ENCODE measurements around the gene ZC3H4. TPM values are rescaled to one million over a fixed set of nuclear protein-coding genes. Genes with fewer than 3 reads are reported as not detected.
"Not testable (repeated sequence)": the region's sequence is repeated elsewhere in the genome, so short reads cannot be mapped to it uniquely, and the experiment has no call there.

Gene ZC3H4
- total RNA-seq, 1 donor from 2014 or later: 68.7 TPM

DNA sequence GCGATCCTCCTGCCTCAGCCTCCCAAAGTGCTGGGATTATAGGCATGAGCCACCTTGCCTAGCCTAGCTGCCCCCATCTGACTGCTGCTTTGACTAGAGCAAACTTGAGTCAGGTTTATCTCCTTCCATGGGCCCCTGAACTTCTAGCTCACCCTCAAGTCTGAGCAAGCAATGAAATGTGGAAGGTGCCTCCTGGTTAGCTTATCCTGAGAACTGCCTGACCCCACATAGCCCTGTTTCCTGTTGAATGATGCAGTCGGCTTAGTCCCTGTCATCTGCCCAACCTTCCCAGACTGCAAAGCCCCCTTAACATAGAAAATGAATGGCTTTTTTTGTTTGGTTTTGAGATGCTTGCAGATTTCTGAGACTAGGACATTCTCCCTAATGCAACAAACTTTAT, 56.2 kb downstream of the ZC3H4 start:
- no peaks in the 10 kb centered on the region for H3K36me3 Mint-ChIP-seq
- H3K9me3 Mint-ChIP-seq: no peaks in the 10 kb centered on the region
- DNase-seq (ENCODE audit: low spot score in 2 of 2, unreplicated experiment in 2 of 2): no peak
- peak overlapping the region; percentile 43 for H3K27ac Mint-ChIP-seq
- no peaks in the 10 kb centered on the region for H3K27me3 Mint-ChIP-seq (ENCODE audit: low read depth)
- peaks cover 25% of the 10 kb centered on the region for H3K4me1 Mint-ChIP-seq
- TF ChIP-seq, protein P1, sequence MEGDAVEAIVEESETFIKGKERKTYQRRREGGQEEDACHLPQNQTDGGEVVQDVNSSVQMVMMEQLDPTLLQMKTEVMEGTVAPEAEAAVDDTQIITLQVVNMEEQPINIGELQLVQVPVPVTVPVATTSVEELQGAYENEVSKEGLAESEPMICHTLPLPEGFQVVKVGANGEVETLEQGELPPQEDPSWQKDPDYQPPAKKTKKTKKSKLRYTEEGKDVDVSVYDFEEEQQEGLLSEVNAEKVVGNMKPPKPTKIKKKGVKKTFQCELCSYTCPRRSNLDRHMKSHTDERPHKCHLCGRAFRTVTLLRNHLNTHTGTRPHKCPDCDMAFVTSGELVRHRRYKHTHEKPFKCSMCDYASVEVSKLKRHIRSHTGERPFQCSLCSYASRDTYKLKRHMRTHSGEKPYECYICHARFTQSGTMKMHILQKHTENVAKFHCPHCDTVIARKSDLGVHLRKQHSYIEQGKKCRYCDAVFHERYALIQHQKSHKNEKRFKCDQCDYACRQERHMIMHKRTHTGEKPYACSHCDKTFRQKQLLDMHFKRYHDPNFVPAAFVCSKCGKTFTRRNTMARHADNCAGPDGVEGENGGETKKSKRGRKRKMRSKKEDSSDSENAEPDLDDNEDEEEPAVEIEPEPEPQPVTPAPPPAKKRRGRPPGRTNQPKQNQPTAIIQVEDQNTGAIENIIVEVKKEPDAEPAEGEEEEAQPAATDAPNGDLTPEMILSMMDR (IDR thresholded peaks at IDR 0.05; ENCODE audit: unreplicated experiment): no peak
- H3K4me3 Mint-ChIP-seq: no peak overlapping the region

DNA sequence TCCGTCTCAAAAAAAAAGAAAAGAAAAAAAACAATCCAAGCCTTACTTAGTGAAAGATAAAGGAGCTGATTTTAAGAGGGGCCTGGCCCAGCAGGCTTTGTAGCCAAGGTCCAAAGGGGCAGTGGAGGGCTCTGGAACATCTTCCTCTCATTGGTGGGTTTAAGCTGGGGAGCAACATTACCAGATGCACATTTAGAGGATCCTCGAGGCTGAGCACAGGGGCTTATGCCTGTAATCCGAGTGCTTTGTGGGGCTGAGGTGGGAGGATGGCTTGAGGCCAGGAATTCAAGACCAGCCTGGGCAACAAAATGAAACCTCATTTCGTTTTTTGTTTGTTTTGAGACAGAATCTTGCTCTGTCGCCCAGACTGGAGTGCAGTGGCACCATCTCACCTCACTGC, 57.2 kb downstream of the ZC3H4 start:
- no peaks in the 10 kb centered on the region for H3K27me3 Mint-ChIP-seq (ENCODE audit: low read depth)
- H3K9me3 Mint-ChIP-seq: no peaks in the 10 kb centered on the region
- peaks cover 26% of the 10 kb centered on the region for H3K4me1 Mint-ChIP-seq
- no peaks in the 10 kb centered on the region for H3K36me3 Mint-ChIP-seq
- H3K27ac Mint-ChIP-seq: peak overlapping the region; percentile 75
- TF ChIP-seq, protein P1 (IDR thresholded peaks at IDR 0.05; ENCODE audit: unreplicated experiment): no peak
- DNase-seq (ENCODE audit: low spot score in 2 of 2, unreplicated experiment in 2 of 2): no peak
- no peak overlapping the region for H3K4me3 Mint-ChIP-seq

DNA sequence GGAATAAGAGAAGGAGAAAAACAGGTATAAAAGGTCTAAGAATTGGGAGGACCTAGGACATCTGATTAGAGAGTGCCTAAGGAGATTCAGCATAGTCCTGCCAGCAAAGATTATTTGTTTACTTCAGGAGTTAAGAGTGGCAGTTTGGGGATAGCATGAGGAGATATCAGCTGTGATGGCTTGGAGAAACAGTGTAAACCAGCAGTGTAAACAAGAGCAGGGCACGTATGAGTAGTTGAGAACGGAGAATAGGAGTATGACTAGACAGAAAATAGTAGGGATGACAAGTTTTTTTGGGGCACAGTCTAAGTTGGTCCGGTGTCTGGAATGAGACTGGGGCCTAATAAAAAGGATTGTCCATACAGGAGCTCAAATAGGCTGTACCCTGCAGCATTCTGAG, 63.0 kb downstream of the ZC3H4 start:
- H3K27me3 Mint-ChIP-seq (ENCODE audit: low read depth); H3K36me3 Mint-ChIP-seq; H3K9me3 Mint-ChIP-seq; DNase-seq (ENCODE audit: low spot score in 2 of 2, unreplicated experiment in 2 of 2); H3K4me3 Mint-ChIP-seq: not testable (repeated sequence)
- Mint-ChIP-seq H3K4me1 (peaks cover 29% of the 10 kb centered on the region), H3K27ac (peak overlapping the region; percentile 70)

DNA sequence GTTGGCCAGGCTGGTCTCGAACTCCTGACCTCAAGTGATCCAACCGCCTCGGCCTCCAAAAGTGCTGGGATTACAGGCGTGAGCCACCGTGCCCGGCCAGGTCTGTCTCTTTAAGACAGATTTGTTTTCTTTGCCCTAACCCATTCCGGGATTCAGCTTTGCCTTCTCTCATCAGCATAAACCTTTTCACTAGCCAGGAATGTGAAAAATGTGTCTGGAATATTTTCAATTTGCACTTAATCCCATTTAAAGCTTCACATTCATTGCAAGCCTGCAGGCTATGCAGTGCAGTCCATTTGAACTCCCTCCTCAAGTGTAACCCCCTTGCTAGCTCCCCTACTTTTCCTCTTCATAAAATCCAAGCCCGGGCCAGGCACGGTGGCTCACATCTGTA, 64.3 kb downstream of the ZC3H4 start:
- peak overlapping the region; percentile 86 for H3K4me3 Mint-ChIP-seq
- no peaks in the 10 kb centered on the region for H3K9me3 Mint-ChIP-seq
- H3K4me1 Mint-ChIP-seq: peaks cover 29% of the 10 kb centered on the region
- H3K27ac Mint-ChIP-seq: peak overlapping the region; percentile 98
- peaks cover 4% of the 10 kb centered on the region for H3K36me3 Mint-ChIP-seq
- no peak for DNase-seq (ENCODE audit: low spot score in 2 of 2, unreplicated experiment in 2 of 2)
- TF ChIP-seq, protein P1 (IDR thresholded peaks at IDR 0.05; ENCODE audit: unreplicated experiment): no peak
- no peaks in the 10 kb centered on the region for H3K27me3 Mint-ChIP-seq (ENCODE audit: low read depth)

DNA sequence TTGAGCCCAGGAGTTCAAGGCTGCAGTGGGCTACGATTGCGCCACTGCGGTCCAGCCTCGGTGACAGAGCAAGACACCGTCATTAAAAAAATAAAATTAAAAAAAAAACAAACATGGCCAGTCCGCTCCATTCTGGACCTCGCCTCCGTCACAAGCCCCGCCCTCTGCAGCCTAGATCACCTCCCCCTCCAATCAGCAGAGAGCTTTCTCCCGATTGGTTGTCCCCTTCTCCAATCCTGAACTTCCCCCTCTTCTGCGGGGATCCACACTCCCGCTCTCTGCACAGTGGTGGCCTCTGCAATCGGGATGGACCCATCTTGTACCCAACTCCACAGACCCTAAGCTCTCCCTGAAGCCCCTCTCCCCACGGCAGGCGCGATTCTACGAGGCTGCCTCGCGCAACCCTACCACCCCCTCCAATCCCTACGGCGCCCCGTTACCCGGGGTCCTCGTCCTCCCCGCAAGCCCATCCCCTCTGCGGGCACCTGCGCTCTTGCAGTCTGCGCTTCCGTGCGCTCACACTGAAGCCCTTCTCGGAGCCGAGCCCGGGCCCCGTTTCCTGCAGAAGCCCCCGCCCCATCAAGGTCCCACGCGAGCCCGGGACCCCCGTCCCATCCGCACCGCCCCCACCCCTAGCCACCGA, 65.7 kb downstream of the ZC3H4 start:
- Mint-ChIP-seq H3K4me3 (peak overlapping the region; percentile 94), H3K9me3 (no peaks in the 10 kb centered on the region), H3K4me1 (peaks cover 29% of the 10 kb centered on the region), H3K27ac (peak overlapping the region; percentile 94), H3K27me3 (ENCODE audit: low read depth) (no peaks in the 10 kb centered on the region), H3K36me3 (peaks cover 4% of the 10 kb centered on the region)
- TF ChIP-seq, protein P1 (IDR thresholded peaks at IDR 0.05; ENCODE audit: unreplicated experiment): no peak
- DNase-seq (ENCODE audit: low spot score in 2 of 2, unreplicated experiment in 2 of 2): peak; percentile 66 to 81

DNA sequence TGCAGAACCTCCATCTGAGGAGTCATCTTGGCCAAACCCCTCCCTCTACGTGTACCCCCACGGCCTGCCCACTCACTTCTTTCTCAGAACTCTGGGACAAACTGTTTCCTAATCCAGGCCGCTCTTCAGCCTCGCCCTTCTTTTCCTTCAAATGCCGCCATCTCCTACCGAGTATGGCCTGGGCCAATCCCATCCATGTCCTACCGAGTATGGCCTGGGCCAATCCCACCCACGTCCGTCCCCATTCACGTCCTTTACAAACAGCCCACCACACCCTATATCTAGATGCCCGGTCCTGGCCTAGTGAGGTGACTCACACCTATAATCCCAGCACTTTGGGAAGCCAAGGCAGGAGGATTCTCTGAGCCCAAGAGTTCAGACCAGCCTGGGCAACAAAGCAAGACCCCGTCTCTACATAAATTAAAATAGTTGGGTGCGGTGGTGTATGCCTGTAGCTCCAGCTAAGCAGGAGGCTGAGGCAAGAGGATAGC, 66.3 kb downstream of the ZC3H4 start:
- H3K27ac Mint-ChIP-seq: peak overlapping the region; percentile 94
- peaks cover 29% of the 10 kb centered on the region for H3K4me1 Mint-ChIP-seq
- H3K36me3 Mint-ChIP-seq: peaks cover 4% of the 10 kb centered on the region
- H3K9me3 Mint-ChIP-seq: no peaks in the 10 kb centered on the region
- TF ChIP-seq, protein P1 (IDR thresholded peaks at IDR 0.05; ENCODE audit: unreplicated experiment): no peak
- DNase-seq (ENCODE audit: low spot score in 2 of 2, unreplicated experiment in 2 of 2): no peak
- H3K27me3 Mint-ChIP-seq (ENCODE audit: low read depth): no peaks in the 10 kb centered on the region
- H3K4me3 Mint-ChIP-seq: peak overlapping the region; percentile 94
